ENCODE data around the gene RNU6-7.

RNU6-7 gene

DNA sequence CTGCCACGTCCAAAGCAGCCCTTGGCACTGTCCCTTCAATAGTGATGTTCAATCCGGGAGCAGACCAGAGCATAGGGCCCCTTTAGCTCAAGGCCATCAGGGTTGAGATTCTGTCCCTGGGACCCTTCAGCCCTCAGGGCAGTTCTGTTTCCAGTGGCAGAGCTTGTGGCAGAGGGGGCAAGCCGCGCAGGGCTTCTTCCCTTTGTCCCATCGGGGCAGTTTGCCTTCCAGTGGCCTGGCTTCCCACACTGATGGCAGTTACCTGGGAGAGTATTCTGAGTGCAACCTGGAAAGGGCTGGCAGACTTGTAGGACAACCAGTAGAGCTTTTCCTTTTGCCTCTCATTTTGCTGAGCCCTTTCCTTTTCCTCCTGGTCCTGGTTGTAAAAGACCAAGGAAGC lies 44.9 kb downstream of the RNU6-7 start:
- CTCF ChIA-PET = interaction anchor here (1.5 to 3.0 kb wide), 4 partner anchors 12 to 320 kb away, joined by 3 to 11 read pairs (median 5); partner anchors contain the start of gene ARHGAP5
- DNase-seq (ENCODE audit: extremely low spot score) = no peak
- TF ChIP-seq, protein P1, sequence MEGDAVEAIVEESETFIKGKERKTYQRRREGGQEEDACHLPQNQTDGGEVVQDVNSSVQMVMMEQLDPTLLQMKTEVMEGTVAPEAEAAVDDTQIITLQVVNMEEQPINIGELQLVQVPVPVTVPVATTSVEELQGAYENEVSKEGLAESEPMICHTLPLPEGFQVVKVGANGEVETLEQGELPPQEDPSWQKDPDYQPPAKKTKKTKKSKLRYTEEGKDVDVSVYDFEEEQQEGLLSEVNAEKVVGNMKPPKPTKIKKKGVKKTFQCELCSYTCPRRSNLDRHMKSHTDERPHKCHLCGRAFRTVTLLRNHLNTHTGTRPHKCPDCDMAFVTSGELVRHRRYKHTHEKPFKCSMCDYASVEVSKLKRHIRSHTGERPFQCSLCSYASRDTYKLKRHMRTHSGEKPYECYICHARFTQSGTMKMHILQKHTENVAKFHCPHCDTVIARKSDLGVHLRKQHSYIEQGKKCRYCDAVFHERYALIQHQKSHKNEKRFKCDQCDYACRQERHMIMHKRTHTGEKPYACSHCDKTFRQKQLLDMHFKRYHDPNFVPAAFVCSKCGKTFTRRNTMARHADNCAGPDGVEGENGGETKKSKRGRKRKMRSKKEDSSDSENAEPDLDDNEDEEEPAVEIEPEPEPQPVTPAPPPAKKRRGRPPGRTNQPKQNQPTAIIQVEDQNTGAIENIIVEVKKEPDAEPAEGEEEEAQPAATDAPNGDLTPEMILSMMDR (IDR thresholded peaks at IDR 0.05; ENCODE audit: control extremely low read depth, extremely low read depth, low read depth, missing control alignments) = no peak
- POLR2A ChIA-PET = no interaction called here

DNA sequence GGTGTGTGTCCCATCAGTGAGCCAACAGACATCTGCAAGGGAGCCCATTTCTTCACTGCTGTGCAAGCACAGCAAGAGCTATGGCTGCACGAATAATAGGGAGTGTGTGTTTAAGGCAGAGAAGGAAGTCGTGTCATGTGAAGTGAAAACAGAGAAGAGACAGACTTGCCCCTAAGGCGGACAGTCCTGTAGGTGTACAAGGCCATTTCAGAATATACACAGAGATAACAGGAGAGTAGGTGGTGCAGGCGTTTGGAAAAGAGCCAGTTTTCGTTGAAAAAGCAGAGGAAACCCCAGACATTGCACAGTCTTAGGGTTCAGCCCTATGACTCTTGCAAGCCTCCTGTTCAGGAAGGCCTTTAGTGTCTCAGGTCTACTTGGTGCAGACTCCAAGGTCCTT lies 47.5 kb downstream of the RNU6-7 start:
- no peak for DNase-seq (ENCODE audit: extremely low spot score)
- TF ChIP-seq, protein P1 (IDR thresholded peaks at IDR 0.05; ENCODE audit: control extremely low read depth, extremely low read depth, low read depth, missing control alignments) = no peak
- CTCF ChIA-PET = interaction anchor here (1.1 to 7.1 kb wide), 3 partner anchors 9 to 325 kb away, joined by 3 to 95 read pairs (median 4); no protein-coding TSS in a partner anchor
- POLR2A ChIA-PET = no interaction called here

DNA sequence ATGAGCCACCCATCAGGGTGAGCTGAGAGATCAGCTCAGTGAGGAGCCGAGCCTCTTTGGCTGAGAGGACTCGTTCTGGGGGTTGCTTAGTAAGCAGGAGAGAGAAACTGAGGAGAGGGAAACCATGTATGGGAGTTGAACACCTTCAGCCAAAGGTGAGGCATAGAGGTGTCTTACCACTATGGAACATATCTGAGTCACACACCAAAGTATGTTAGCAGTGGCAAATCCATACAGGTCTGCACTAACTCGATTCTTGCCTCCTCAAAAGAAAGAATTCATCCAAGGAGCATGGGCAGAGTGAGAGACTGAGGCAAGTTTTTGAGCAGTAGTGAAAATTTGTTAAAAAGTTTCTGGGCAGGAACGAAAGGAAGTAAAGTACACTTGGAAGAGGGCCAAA lies 47.9 kb downstream of the RNU6-7 start:
- DNase-seq (ENCODE audit: extremely low spot score) = no peak
- CTCF ChIA-PET = interaction anchor here (1.0 to 7.1 kb wide), 8 partner anchors 9 to 740 kb away, joined by 3 to 135 read pairs (median 4); no protein-coding TSS in a partner anchor
- POLR2A ChIA-PET = no interaction called here
- TF ChIP-seq, protein P1 (IDR thresholded peaks at IDR 0.05; ENCODE audit: control extremely low read depth, extremely low read depth, low read depth, missing control alignments) = no peak

DNA sequence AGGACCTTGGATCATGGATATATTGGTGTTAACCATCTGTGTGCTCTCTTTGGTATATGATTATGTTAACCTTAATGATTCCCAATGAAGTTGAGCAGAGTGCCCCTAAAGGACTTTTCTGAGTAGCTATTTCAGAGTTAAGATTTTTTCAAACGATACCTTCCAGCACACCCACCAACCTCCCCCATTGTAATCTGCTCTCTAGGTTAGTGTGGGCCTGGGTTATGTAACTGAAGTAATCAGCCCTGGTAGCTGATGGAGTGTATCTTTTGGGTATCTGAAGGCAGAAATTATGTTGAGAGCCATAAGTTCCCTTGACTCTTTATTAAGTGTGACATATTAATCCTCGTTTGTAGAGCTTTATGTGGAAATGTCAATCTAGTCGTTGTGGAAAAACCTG lies 48.8 kb downstream of the RNU6-7 start:
- ChIA-PET POLR2A (interaction anchor here (0.6 kb wide), 1 partner anchor 828 kb away, joined by 3 read pairs; no protein-coding TSS in a partner anchor), CTCF (interaction anchor here (1.0 to 7.1 kb wide), 13 partner anchors 8 to 740 kb away, joined by 3 to 135 read pairs (median 5); no protein-coding TSS in a partner anchor)
- DNase-seq (ENCODE audit: extremely low spot score) = no peak
- TF ChIP-seq, protein P1 (IDR thresholded peaks at IDR 0.05; ENCODE audit: control extremely low read depth, extremely low read depth, low read depth, missing control alignments) = no peak

DNA sequence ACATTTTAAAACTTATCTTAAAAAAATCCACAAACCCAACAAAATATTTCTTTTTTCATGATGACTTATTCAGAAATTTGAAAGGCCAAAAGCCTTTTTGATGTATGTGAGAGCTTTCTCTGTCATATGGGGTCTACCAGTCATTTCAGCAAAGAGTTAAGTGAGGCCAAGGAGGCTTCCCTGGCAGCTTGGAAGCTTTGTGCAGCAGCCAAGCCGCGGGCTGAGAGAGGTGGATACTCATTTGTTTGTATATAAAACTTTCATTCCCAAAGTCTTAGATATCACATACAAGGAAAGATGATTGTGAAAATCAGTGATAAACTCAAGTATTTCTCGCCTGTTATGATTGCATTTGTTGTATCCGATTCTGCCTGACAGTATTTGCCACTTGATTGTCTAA lies 49.7 kb downstream of the RNU6-7 start:
- ChIA-PET CTCF (interaction anchor here (1.1 to 7.1 kb wide), 14 partner anchors 8 to 741 kb away, joined by 3 to 135 read pairs (median 6); no protein-coding TSS in a partner anchor), POLR2A (interaction anchor here (0.6 kb wide), 1 partner anchor 829 kb away, joined by 3 read pairs; no protein-coding TSS in a partner anchor)
- TF ChIP-seq, protein P1 (IDR thresholded peaks at IDR 0.05; ENCODE audit: control extremely low read depth, extremely low read depth, low read depth, missing control alignments) = no peak
- DNase-seq (ENCODE audit: extremely low spot score) = no peak

All from GM10248 (cell line).